Spleen (tissue), 7 donors: ENCODE measurements around the gene AFDN.

Source experiments
- CTCF ChIP-seq, 11 experiments: fragments of 200-600 bp in 7 of 11; fragments of 450-650 bp in 4 of 11; sonication (generic) in 4 of 11; IDR thresholded peaks in 8 of 11; conservative IDR thresholded peaks in 3 of 11; 1 replicate in 7 of 11; 2 replicates in 4 of 11; pipeline versions ENCODE4 v1.4.0 to v1.8.0; 2016 to 2021; ENCODE audit warnings: antibody characterized with exemption in 11 of 11, inconsistent platforms in 4 of 11, mild to moderate bottlenecking in 1 of 11
- POLR2A ChIP-seq, 3 donors: fragments of 450-650 bp; IDR thresholded peaks; one replicate each; pipeline ENCODE4 v1.5.1; 2017; ENCODE audit warnings: antibody characterized with exemption in 3 of 3, mild to moderate bottlenecking in 1 of 3
- POLR2AphosphoS5 ChIP-seq, 3 donors: sonication (generic); formaldehyde crosslinking; IDR thresholded peaks; one replicate each; pipeline ENCODE4 v1.5.1; 2017; ENCODE audit warnings: antibody characterized with exemption in 3 of 3
- donor health status: DM: no; HTN: no; CAD: no; lungs with moderate emphysema.
- donor health status: DM: no; HTN: no; CAD: no.
- donor health status: DM: no; HTN: no; CAD: no.

DNA sequence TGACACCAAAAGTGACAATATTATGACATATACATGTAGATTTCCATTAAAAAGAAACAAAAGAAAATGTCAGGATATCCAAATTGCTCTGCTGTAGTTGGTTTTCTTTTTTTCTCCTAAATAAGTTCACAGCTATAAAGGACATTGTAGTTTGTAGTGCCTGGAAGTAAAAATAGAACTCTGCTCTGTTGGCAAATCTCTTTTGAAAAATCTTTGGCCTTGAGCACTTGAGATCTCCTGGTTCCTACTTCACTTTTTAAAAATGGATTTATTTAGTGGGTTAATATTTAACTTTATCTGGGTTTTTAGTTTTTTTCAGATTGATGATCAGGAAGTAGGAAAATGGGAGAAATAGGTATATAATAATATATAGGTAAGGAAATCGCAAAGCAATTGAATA lies 52.9 kb downstream of the AFDN start:
- TF ChIP-seq POLR2AphosphoS5 (IDR thresholded peaks at IDR 0.05) = no peak
- no peak for TF ChIP-seq POLR2A (IDR thresholded peaks at IDR 0.05)
- no peak for TF ChIP-seq CTCF (IDR thresholded peaks at IDR 0.05 in 8 of 11, conservative IDR thresholded peaks at IDR 0.05 in 3 of 11)
